Lower leg skin (tissue), 4 donors: ENCODE results near the gene PRR11. TPM values are rescaled to one million over a fixed set of nuclear protein-coding genes. Genes with fewer than 3 reads are reported as not detected.

Source experiments
- DNase-seq, 2 donors: peaks; one replicate each; pipeline ENCODE4 v3.0.0-alpha.2; 2019; ENCODE audit warnings: low spot score in 2 of 2
- H3K4me3 ChIP-seq: fragments of 200-600 bp; sonication (generic); 2 replicates; pipeline ENCODE4 v1.5.1; 2017; ENCODE audit warnings: mild to moderate bottlenecking, low read depth; ENCODE audit not compliant: poor library complexity, severe bottlenecking
- POLR2A ChIP-seq, 2 donors: fragments of 450-650 bp; IDR thresholded peaks; one replicate each; pipeline ENCODE4 v1.6.1; 2016 to 2017; ENCODE audit warnings: antibody characterized with exemption in 2 of 2, mild to moderate bottlenecking in 1 of 2, moderate library complexity in 1 of 2
- WGBS, 2 donors: methylation state at CpG; one replicate each; pipeline ENCODE4 v1.1.5; 2018; 5-methylcytosine and 5-hydroxymethylcytosine counted together
- intact Hi-C: fragments of 100-400 bp; cut with DNase I; formaldehyde crosslinking; loops from one replicate; pipeline ENCODE4 v1.15.0; 2023; ENCODE audit warnings: low total_unique reads
- total RNA-seq, 4 donors: library from RNA; depleted of rRNA; stranded (reverse); fragments of >200 nt; gene quantifications; one replicate each; pipeline ENCODE4 v1.1.0, GENCODE V29; 2016
- TF ChIP-seq, protein P1 (sequence below), 3 donors: fragments of 450-650 bp; IDR thresholded peaks; one replicate each; pipeline ENCODE4 v1.5.1; 2016; ENCODE audit warnings: antibody characterized with exemption in 3 of 3, mild to moderate bottlenecking in 3 of 3, moderate library complexity in 2 of 3

Gene PRR11
- total RNA-seq, 4 donors from 2014 or later, result 1.5 to 3.7 (median 2.6) TPM

DNA sequence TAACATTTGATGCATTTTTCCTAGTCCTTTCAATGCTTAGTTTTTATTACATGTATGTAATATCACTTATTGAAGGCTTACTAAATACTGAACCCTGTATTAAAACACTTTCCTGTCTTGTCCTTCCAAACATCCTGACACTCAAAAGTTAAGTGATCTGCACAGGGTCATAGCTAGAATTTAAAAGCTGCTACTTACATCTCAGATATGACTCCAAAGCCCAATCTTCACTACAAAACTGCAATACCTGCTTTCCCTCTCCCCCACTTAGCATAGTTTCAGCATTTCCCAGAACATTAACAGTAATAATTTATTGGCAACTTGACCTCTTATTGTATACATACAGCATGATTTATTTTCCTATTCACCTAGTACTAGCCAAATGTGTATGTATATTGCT, 44.6 kb upstream of the PRR11 start:
- TF ChIP-seq, protein P1, sequence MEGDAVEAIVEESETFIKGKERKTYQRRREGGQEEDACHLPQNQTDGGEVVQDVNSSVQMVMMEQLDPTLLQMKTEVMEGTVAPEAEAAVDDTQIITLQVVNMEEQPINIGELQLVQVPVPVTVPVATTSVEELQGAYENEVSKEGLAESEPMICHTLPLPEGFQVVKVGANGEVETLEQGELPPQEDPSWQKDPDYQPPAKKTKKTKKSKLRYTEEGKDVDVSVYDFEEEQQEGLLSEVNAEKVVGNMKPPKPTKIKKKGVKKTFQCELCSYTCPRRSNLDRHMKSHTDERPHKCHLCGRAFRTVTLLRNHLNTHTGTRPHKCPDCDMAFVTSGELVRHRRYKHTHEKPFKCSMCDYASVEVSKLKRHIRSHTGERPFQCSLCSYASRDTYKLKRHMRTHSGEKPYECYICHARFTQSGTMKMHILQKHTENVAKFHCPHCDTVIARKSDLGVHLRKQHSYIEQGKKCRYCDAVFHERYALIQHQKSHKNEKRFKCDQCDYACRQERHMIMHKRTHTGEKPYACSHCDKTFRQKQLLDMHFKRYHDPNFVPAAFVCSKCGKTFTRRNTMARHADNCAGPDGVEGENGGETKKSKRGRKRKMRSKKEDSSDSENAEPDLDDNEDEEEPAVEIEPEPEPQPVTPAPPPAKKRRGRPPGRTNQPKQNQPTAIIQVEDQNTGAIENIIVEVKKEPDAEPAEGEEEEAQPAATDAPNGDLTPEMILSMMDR (IDR thresholded peaks at IDR 0.05), result no peak
- intact Hi-C loops, result no loop called here
- DNase-seq, result no peak
- H3K4me3 ChIP-seq, result no peak overlapping the region

DNA sequence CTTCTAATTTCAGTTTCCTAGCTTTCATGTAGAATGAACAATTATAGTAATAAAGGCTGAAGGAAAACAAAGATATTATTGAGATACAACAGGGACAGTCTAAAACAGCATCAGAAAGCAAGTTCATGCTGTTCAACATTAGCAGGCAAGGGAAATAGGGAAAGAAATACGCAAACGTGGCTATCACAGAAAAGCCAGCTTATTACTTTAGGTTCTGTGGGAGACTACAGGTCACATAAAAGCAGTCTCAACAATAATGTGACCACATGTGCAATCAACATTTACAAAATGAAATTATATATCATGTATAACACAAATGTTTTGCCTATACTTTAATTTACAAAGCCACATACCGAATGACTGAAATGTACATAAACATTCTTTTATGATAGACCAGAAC, 44.0 kb upstream of the PRR11 start:
- 81 to 86% methylated on average over 3 of the region's 3 CpGs for WGBS, 2 donors
- no peak for TF ChIP-seq POLR2A (IDR thresholded peaks at IDR 0.05)
- TF ChIP-seq, protein P1 (IDR thresholded peaks at IDR 0.05), result no peak
- intact Hi-C loops, result no loop called here
- no peak for DNase-seq
- no peak overlapping the region for H3K4me3 ChIP-seq

DNA sequence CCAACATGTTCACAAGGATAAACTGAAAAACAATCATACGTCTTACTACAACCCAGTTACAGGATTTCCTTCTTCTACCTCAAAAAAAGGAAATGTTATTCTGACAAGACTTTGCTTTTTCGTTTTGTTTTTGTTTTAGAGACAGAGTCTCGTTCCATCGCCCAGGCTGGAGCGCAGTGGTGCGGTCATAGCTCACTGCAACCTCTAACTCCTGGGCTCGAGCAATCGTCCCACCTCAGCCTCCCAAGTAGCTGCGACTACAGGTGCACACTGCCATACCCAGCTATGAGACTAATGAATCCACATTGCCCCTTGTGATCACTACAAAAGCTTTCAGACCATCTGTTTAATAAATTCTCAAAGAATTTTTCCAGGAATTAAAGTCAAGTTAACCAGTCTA, 40.1 kb upstream of the PRR11 start:
- TF ChIP-seq POLR2A (IDR thresholded peaks at IDR 0.05), result no peak
- TF ChIP-seq, protein P1 (IDR thresholded peaks at IDR 0.05), result no peak
- 95% methylated on average over 9 of the region's 9 CpGs for WGBS, 2 donors
- no peak overlapping the region for H3K4me3 ChIP-seq
- intact Hi-C loops, result no loop called here
- DNase-seq, result no peak

DNA sequence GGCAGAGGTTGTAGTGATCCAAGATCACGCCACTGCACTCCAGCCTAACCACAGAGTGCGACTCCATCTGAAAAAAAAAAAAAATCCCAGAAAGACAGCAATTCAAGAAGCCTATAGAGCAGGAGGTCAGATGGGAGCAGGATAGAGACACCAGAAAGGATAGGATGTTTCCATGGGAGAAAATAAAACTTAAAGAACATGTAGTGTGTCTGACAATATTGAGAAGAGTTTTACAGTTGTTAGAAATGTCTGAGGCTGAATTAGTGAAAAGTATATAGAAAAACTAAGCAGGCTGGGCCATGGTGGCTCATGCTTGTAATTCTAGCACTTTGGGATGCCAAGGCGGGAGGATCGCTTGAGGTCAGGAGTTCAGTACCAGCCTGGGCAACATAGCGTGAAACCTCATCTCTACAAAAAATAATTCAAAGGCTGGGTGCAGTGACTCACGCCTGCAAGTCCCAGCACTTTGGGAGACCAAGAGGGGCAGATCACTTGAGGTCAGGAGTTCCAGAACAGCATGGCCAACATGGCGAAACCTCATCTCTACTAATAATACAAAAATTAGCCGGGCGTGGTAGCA, 33.6 kb upstream of the PRR11 start:
- no peak for TF ChIP-seq POLR2A (IDR thresholded peaks at IDR 0.05)
- TF ChIP-seq, protein P1 (IDR thresholded peaks at IDR 0.05), result no peak
- H3K4me3 ChIP-seq, result no peak overlapping the region
- intact Hi-C loops, result no loop called here
- DNase-seq, result no peak
- WGBS, 2 donors, result 96 to 98% methylated on average over 9 of the region's 9 CpGs

DNA sequence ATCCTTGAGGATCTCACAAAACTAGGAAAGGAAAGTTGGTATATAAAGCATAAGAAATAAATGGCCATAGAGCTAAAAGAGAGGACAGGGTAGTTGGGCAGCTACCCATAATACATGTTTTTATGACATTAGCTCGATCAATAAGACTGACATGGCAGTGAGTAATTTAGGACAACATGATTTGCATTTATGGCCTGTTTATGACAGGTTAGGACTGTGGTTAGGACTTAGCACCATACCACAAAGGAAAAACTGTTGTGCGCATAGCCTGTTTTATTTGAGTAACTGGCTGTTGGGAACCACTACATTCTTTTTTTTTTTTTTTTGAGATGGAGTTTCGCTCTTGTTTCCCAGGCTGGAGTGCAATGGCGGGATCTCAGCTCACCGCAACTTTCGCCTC, 30.9 kb upstream of the PRR11 start:
- no peak for DNase-seq
- 95 to 96% methylated on average over 6 of the region's 6 CpGs for WGBS, 2 donors
- intact Hi-C loops, result no loop called here
- H3K4me3 ChIP-seq, result no peak overlapping the region
- TF ChIP-seq, protein P1 (IDR thresholded peaks at IDR 0.05), result no peak

DNA sequence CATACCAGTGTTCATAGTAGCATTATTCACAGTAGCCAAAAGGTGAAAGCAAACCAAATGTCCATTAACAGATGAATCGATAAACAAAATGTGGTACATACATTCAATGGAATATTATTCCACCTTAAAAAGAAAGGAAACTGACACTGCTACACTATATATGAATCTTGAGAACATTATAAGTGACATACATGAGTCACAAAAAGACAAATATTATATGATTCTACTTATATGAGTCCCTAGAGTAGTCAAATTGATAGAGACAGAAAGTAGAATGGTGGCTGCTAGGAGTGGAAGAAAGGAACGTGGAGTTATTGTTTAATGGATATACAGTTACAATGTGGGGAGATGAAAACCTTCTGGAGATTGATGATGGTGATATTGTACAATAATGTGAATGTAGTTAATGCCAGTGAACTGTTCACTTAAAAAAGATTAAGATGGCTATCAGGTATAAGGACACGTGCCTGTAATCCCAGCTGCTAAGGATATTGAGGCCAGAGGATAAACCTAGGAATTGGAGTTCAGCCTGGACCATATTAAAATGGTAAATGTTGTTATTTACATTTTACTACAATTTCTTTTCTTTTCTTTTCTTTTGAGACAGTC, 28.6 kb upstream of the PRR11 start:
- WGBS, 2 donors, result 58 to 83% methylated on average over 3 of the region's 3 CpGs

More for the DNA sequence above, 28.6 kb upstream of the PRR11 start:
- intact Hi-C loops, result no loop called here
- DNase-seq, result no peak
- TF ChIP-seq, protein P1 (IDR thresholded peaks at IDR 0.05), result no peak
- TF ChIP-seq POLR2A (IDR thresholded peaks at IDR 0.05), result no peak
- no peak overlapping the region for H3K4me3 ChIP-seq
